DMS53 (cell line): ENCODE results near the gene ARHGEF7.
"Not testable (repeated sequence)": the region's sequence is repeated elsewhere in the genome, so short reads cannot be mapped to it uniquely, and the experiment has no call there.

Experiments
- DNase-seq: peaks from one replicate; lab custom pipeline; 2025; lab: John Stamatoyannopoulos, UW

Gene ARHGEF7, protein sequence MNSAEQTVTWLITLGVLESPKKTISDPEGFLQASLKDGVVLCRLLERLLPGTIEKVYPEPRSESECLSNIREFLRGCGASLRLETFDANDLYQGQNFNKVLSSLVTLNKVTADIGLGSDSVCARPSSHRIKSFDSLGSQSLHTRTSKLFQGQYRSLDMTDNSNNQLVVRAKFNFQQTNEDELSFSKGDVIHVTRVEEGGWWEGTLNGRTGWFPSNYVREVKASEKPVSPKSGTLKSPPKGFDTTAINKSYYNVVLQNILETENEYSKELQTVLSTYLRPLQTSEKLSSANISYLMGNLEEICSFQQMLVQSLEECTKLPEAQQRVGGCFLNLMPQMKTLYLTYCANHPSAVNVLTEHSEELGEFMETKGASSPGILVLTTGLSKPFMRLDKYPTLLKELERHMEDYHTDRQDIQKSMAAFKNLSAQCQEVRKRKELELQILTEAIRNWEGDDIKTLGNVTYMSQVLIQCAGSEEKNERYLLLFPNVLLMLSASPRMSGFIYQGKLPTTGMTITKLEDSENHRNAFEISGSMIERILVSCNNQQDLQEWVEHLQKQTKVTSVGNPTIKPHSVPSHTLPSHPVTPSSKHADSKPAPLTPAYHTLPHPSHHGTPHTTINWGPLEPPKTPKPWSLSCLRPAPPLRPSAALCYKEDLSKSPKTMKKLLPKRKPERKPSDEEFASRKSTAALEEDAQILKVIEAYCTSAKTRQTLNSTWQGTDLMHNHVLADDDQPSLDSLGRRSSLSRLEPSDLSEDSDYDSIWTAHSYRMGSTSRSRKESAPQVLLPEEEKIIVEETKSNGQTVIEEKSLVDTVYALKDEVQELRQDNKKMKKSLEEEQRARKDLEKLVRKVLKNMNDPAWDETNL

DNA sequence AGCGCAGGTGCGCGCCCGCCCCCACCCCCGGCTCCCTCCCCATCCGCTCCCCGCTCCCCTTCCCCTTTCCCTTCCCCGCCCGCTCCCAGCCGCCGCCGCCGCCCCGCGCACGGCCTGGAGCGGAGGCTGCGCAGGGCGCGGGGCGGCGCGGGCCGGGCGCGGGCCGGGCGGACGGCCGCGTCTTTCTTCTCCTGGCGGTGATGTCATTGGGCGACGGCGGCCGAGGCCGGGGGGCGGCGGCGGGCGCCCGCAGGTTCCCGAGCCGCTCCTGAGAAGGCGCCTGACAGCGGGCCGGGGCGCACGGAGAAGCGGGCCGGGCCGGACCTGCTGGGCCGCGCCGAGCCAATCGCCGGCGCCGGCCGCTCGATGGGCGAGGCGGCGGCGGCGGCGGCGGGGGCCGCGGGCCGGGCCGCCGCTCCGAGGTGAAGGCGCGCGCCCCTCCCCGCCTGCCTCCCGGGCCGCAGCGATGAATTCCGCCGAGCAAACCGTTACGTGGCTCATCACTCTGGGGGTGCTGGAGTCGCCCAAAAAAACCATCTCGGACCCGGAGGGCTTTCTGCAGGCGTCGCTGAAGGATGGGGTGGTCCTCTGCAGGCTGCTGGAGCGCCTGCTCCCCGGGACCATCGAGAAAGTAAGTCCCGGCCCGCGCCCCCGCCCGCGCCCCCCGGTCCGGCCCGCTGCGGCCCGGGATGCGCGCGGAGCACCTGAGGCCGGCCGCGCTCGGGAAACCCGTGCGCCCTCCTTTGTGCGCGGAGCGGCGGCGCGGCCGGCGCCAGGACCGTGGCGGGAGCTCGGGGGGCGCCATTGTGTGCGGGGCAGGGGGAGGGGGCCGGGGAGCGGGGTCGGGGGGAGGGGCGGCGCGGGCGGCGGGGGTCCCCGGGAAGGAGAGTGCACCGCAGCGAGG is at the start of gene ARHGEF7:
Gene ARHGEF7, plus strand, starts transcription at position 250 of the 904 bp plus-strand sequence. Its CDS starts 217 bp downstream, at position 467.
- peak; percentile 25 for DNase-seq

DNA sequence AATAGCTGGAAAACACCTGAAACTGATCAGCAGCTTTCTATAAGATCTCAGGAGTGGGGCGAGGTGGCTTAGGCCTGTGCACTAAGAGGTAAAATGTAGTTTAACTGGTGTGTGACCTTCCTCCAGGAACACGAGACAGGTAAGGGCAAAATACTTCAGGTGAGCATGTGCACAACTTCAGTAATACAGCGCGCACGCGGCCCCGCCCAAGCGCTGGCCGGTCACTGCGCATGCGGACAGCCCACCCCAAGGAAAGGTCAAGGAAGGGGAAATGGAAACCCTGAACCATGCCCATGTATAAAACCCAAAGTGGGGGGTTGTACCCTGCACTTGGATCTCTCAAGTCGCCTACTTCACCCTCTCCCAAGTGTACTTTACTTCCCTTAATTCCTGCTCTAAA is 49.4 kb upstream of the ARHGEF7 start:
- DNase-seq: no peak

DNA sequence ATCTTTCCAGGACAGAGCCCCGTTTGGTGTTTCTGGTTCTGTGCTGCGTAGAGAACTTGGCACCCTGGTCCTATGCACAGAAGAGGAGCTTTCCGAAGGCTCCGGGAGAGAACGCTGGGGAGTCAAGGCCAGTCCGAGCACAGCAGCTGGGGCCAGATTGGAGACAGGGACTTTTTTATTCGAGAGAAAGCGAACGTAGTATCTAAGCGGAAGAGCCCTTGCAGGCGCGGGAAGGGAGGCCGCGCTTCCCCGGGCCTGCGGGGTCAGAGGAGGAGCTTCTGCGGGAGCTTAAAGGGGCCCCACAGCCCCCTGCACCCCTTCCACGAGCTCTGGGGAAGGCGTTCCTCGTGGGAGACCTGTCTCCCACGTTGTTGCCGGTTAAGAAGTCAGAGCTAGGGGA is 48.6 kb upstream of the ARHGEF7 start:
- DNase-seq: no peak

DNA sequence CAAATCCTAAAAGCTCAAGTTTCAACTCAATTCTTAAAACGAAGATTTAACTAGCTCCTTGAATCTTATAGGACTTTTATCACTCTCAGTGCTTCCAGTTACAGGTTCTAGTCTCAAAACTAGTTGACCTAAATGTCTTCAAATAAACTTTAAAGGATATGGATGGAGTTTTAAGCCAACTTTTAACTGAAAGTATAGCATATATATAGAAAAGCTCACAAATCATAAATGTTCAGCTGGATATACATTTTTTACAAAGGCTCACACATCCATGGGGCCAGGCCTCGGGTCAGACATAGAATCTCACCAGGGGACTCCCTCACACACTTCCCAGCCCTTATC is 47.1 kb upstream of the ARHGEF7 start:
- DNase-seq: no peak

DNA sequence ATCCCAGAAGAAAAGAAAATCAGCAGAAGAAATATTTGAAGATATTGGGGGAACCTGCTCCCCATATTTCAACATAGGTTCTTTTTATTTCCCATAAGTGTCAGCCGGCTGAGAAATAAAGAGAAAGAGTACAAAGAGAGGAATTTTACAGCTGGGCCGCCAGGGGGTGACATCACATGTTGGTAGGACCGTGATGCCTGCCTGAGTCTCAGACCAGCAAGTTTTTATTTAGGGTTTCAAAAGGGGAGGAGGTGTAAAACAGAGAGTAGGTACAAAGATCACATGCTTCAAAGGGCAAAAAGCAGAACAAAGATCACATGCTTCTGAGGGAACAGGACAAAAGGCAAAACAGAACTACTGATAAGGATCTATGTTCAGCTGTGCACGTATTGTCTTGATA is 44.0 kb upstream of the ARHGEF7 start:
- peak; percentile 40 for DNase-seq

DNA sequence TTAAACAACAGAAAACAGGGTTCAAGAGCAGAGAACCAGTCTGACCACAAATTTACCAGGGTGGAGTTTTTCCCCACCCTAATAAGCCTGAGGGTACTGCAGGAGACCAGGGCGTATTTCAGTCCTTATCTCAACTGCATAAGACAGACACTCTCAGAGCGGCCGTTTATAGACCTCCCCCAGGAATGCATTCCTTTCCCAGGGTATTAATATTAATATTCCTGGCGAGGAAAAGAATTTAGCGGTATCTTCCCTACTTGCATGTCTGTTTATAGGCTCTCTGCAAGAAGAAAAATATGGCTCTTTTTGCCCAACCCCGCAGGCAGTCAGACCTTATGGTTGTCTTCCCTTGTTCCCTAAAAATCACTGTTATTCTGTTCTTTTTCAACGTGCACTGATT is 43.6 kb upstream of the ARHGEF7 start:
- DNase-seq: not testable (repeated sequence)

DNA sequence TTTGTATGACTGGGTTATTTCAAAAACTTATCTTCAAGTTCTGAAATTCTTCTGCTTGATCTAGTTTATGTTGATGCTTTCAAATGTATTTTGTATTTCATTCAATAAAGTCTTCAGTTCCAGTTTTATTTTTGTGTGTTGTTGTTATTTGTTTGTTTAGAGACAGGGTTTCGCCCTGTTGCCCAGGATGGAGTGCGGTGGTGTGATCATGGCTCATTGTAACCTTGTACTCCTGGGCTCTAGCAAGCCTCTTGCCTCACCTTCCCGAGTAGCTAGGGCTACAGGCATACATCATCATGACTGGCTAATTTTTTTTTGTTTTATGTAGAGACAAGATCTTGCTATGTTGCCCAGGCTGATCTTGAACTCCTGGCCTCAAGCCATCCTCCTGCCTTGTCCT is 40.3 kb upstream of the ARHGEF7 start:
- DNase-seq: peak; percentile 1

DNA sequence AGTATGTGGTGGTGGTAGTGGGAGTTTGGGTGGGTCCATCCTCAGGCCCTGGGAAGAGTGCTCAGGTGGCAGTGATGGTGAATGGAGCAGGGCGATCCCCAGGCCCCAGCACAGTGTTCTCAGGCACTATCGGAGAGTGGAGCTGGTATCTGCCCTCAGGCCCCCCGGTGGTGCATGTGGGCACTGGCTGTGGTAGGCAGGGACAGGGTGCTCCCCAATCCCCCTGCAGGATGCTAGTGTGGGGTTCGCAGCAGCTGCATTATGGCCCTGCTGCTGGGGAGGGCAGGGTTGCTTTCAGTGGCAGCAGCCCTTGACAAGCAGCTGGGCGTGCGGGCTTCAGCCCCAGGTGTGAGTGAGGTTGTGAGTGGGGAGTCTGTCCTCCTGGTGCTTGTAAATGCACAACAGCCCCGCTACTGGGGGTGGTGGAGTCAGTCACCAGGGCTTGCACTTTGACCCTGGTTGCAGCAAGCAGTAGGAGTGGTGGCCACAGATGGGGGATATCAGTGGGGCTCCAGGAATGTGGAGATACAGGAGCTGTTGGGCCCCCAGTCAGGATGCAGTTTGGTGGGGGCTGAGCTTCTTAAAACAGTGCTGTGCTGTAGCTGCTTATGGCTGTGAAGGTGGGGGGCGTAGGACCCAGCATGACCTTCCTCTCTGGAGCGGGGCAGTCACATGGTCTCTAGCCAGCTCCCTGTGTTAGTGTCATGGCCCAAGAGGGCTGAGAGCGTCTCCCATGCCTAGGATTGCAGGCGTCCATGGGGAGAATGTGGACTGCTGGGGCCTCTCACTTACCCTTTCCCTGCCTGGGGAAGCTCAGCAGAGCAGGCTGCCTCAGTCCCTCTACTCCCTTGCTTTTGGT is 38.7 kb upstream of the ARHGEF7 start:
- no peak for DNase-seq

DNA sequence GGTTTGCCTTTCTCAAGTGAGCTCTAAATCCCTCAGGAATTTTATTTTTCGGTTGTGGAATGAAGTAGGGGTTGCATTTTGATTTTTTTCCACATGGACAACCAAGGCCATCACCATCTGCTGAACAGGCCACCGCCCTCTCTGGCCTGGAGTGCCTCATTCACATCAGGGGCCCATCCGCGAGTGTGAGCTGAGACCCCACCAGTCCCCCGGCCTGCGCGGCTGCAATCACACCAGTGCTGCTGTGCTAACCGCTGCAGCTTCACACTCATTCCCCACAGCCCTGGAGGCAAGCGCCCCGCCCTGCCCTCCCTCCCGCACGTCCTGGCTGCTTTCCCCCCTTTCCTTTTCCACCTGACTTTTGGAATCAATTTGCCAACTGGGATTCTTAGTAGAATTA is 35.7 kb upstream of the ARHGEF7 start:
- no peak for DNase-seq

DNA sequence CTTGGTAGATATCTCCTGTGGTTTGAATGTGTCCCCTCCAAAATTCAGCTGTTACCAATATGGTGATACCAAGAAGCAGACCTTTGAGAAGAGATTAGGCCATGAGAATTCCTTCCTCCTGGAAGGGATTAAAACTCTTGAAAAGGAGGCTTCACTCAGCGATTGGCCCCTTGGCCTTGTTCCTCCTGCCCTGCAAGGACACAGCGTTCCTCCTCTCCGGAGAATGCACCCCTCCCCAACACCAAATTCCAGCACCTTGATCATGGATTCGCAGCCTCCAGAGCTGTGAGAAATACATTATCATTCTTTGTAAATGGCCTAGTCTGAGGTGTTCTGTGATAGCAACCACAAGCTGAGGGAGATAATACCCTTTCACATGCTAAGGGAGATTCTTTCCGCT is 34.5 kb upstream of the ARHGEF7 start:
- DNase-seq: no peak

DNA sequence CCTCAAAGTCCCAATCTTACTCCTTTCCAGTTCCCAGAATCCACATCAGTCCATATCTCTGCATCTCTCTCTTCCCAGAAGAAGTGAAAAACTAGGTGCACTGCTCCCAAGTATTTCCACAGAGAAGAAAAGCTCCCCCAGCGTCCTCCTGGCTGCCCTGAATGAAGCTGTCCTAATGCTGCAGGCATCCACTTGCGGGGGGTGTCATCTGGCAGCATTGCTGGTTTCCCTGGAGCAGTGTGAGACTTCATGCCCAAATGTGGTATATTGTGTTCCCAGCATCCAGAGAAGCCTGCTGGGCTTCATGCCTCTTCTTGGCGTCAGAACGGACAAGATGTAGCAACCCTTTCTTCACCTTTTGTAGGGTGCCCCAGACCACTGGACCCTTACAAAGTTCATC is 32.9 kb upstream of the ARHGEF7 start:
- no peak for DNase-seq

DNA sequence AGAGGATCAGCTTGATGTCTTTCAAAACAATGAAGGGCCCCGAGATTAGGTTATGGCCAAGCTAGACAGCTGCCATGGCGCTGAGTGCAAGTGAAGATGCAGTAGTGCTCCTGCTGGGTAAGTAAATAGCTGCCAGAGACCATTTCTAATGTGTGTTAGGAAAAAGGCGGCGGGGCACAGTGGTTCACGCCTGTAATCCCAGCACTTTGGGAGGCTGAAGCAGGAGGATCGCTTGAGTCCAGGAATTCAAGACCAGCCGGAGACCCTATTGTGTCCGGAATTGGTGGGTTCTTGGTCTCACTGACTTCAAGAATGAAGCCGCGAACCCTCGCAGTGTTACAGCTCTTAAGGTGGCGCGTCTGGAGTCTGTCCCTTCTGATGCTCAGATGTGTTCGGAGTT is 32.3 kb upstream of the ARHGEF7 start:
- DNase-seq: not testable (repeated sequence)

DNA sequence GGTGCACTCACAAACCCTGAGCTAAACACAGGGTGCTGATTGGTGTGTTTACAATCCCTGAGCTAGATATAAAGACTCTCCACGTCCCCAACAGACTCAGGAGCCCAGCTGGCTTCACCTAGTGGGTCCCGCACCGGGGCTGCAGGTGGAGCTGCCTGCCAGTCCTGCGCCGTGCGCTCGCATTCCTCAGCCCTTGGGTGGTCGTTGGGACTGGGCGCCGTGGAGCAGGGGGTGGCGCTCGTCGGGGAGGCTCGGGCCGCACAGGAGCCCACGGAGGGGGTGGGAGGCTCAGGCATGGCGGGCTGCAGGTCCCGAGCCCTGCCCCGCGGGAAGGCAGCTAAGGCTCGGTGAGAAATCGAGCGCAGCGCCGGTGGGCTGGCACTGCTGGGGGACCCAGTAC is 31.4 kb upstream of the ARHGEF7 start:
- DNase-seq: not testable (repeated sequence)

DNA sequence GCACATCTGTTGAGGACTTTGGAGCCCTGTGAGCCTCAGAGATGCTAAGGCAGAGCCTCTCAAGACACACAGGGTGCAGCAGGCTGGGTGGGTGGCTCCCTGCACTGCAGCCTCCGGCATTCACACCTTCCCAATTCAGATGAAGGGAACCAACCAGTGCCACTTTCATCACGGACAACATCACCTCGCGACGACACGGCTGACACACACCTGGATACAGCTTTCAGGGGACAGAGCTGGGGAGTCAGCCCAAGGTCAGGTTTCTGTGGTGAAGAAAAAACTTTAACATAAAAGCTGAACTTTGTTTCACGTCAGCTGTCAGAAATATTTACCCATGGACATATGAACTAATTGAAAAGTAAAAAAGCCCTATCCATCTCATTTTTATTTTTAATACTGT is 24.9 kb upstream of the ARHGEF7 start:
- DNase-seq: no peak

DNA sequence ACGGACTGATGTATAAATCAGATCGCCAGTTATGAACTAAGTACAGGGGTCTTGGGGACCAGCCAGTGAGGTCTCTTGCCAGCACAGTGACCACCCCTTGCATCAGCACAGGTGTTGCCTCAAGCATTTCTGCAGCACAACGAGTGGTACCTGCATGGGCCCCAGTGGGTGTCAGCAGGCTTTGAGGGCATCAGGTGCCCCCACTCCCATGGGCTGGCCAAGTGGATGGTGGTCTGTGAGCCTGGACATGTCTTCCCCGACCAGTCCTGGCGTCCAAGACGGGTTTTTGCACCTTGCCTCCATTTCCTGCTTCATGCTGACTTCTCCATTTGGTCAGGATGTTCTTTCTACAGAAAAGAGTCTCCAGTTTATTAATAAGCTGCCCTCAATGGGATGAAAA is 22.4 kb upstream of the ARHGEF7 start:
- DNase-seq: no peak

DNA sequence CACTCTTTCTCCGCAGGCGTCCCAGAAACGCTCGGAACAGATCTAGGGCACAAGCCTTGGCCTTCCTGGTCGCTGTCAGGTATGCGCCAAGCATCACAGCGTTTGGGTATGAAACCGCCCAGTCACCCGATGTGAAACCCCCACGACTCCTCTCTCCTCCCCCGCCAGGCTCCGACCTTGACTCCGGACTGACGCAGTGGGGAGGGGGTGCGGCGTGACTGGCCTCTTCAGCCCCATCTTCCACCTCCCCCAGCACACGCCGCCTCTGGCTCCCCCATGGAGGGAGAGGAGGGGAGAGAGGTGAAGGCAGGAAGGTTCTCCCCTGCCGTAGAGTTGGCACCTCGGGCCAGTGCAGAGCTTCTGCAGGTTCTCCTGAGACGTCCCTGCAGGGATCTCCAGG is 22.0 kb upstream of the ARHGEF7 start:
- no peak for DNase-seq

DNA sequence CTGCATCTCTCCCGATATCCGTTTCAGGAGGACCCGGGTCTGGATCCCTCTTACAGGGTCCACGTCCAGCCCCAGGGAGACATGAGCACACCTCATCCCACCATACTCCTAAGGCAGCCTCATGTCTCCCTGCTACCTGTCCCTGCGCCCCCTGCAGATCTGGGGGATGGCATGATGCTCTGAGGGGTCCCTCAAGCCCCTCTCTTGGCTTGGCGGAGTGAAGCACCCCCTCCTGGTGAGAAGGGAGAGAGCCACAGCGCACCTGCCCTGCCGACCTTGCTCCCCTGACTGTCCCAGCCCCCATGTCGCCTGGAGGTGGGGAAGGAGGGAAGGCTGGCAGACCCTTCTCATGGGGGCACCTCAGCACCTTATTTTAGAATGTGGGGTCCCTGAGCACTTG is 21.5 kb upstream of the ARHGEF7 start:
- no peak for DNase-seq

DNA sequence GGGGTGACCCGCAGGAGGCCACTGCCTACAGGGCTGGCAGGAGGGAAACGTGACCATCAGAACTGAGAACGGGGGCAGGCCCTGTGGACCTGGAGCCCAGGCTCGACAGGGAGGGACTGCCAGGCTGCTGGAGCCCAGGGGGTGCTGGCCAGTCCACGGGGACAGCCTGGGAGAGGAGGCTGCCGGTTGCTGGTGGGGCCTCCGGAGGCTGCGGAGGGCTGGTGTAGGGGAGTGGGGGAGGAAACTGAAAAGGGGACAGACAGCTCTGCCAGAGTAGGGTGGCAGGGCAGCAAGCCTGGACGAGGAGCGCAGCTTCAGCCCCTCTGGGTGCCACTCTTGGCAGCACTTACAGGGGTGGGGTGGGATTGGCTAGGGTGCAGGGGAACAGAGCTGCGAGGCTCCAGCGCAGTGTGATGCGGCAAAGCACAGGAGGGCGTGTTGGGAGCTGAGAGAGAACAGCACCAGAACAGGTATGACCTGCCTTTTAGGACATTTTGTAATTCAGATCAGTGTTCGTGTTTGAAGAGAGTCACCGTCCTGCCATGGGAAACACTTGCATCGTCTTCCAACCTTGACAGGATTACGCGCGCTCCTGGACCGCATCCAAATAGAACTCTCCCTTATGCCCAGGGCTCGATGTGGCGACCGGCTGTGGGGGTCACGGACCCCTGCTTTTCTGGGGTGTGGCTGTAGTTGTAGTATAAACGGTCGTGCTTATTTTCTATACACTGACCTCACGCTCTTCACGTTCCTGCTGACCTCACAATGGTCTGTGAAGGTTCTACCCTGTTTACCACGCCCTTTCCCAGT is 19.9 kb upstream of the ARHGEF7 start:
- DNase-seq: peak; percentile 55

DNA sequence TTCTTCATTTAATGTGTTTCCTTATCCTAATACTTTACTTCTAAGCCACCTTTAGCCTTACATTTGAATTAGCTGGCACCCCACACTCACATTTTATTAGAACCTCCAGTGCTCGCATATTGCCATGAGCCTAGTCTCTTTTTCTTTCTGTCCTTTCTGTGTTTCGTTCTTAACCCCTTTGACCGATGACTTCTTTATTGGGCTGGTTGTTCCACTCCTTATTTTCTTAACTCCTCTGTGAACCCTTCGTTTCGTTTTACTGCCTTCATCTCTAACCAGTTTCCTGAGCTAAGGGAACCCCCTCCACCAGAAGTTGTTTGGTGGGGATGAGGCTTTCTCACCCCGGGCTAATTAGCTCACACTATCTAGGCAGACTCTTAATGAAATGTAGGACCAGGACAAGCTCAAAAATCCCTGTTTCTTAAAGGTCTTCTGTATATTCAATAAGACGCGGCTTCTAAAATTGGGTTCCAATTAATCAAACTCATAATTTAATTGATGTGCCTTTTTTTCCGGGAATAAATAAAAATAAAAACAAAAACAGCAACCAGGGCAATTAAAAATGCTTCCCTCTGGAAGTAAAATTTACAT is 19.1 kb upstream of the ARHGEF7 start:
- no peak for DNase-seq

DNA sequence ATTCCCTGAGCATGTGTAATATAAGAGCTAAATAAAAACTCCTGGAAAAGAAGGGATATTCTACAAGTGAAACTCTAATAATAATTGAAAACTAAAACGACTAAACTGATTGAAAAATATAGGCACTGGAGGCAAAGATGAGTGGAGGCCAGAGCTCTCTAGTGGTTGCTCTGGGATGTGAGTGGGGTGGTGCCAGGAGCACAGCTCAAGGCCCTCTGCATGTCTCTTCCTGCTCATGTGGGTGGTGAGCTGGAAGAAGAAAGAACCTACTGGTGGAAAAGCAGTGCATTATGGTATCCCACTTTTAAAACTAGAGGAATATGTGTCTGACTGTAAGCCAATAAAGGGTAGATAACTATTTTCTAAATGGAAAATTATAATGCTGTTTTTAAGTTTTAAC is 15.8 kb upstream of the ARHGEF7 start:
- no peak for DNase-seq
